Adrenal gland (tissue), 5 donors: ENCODE results near the gene EPM2A.

Experiments used
- CTCF ChIP-seq, 6 experiments: fragments of 450-650 bp in 4 of 6; fragments of 200-600 bp in 2 of 6; sonication (generic) in 1 of 6; IDR thresholded peaks; 1 replicate in 5 of 6; 2 replicates in 1 of 6; pipeline versions ENCODE4 v1.5.1 to v1.8.0; 2016 to 2021; ENCODE audit warnings: antibody characterized with exemption in 6 of 6, mild to moderate bottlenecking in 2 of 6, moderate library complexity in 1 of 6
- POLR2A ChIP-seq, 2 donors: fragments of 450-650 bp; IDR thresholded peaks; one replicate each; pipeline ENCODE4 v1.6.1; 2017; ENCODE audit warnings: antibody characterized with exemption in 2 of 2, mild to moderate bottlenecking in 2 of 2, moderate library complexity in 1 of 2
- donor health status: DM: no; HTN: no; CAD: no.

- TF ChIP-seq CTCF (IDR thresholded peaks at IDR 0.05) (no peak), POLR2A (IDR thresholded peaks at IDR 0.05) (no peak)
These were observed 45.8 kb downstream of the EPM2A start for GRCh38 chr6:145689529-145689928.
